GM23338 (cell line): ENCODE measurements around the gene EGF.

Experiments
- CREB1 ChIP-seq: fragments of 250-450 bp; sonication (Bioruptor Pico); IDR thresholded peaks from 2 replicates; pipeline ENCODE4 v1.5.0; 2020; ENCODE audit warnings: low read depth, mild to moderate bottlenecking, moderate library complexity
- ETS1 ChIP-seq: IDR thresholded peaks from 2 replicates; pipeline ENCODE4 v1.6.1; 2016; ENCODE audit warnings: antibody characterized with exemption
- EZH2 ChIP-seq: fragments of 200-600 bp; sonication (generic); IDR thresholded peaks from one replicate; pipeline ENCODE4 v1.8.0; 2017; ENCODE audit warnings: antibody characterized with exemption, mild to moderate bottlenecking, low read depth; ENCODE audit not compliant: unreplicated experiment
- EZH2phosphoT487 ChIP-seq: fragments of 200-600 bp; sonication (generic); IDR thresholded peaks from one replicate; pipeline ENCODE4 v1.8.1; 2018; ENCODE audit warnings: antibody characterized with exemption; ENCODE audit not compliant: unreplicated experiment
- JUNB ChIP-seq: IDR thresholded peaks from one replicate; pipeline ENCODE4 v1.6.1; 2016; ENCODE audit warnings: antibody characterized with exemption; ENCODE audit not compliant: unreplicated experiment
- POLR2AphosphoS5 ChIP-seq: IDR thresholded peaks from 2 replicates; pipeline ENCODE4 v1.6.1; 2016; ENCODE audit warnings: antibody characterized with exemption, low read depth
- REST ChIP-seq: IDR thresholded peaks from one replicate; pipeline ENCODE4 v1.6.1; 2018; ENCODE audit warnings: antibody characterized with exemption; ENCODE audit not compliant: unreplicated experiment
- TF ChIP-seq, protein P1 (sequence below), 2 experiments: fragments of 200-600 bp in 1 of 2; sonication (generic) in 1 of 2; conservative IDR thresholded peaks; 2 replicates each; pipeline versions ENCODE4 v1.5.1 to v1.6.1; 2016 to 2017; ENCODE audit warnings: antibody characterized with exemption in 2 of 2, low read depth in 2 of 2, mild to moderate bottlenecking in 2 of 2, moderate library complexity in 1 of 2

- no peak for TF ChIP-seq EZH2phosphoT487
- TF ChIP-seq, protein P1, sequence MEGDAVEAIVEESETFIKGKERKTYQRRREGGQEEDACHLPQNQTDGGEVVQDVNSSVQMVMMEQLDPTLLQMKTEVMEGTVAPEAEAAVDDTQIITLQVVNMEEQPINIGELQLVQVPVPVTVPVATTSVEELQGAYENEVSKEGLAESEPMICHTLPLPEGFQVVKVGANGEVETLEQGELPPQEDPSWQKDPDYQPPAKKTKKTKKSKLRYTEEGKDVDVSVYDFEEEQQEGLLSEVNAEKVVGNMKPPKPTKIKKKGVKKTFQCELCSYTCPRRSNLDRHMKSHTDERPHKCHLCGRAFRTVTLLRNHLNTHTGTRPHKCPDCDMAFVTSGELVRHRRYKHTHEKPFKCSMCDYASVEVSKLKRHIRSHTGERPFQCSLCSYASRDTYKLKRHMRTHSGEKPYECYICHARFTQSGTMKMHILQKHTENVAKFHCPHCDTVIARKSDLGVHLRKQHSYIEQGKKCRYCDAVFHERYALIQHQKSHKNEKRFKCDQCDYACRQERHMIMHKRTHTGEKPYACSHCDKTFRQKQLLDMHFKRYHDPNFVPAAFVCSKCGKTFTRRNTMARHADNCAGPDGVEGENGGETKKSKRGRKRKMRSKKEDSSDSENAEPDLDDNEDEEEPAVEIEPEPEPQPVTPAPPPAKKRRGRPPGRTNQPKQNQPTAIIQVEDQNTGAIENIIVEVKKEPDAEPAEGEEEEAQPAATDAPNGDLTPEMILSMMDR (conservative IDR thresholded peaks at IDR 0.05; ENCODE audit: low read depth in 2 of 2): no peak
- no peak for TF ChIP-seq JUNB
- no peak for TF ChIP-seq POLR2AphosphoS5
- TF ChIP-seq CREB1 (CRISPR knock-in tag): no peak
- no peak for TF ChIP-seq REST
- no peak for TF ChIP-seq EZH2
- TF ChIP-seq ETS1: no peak
Measured at GRCh38 chr4:110004556-110004955, 91.9 kb downstream of the EGF start.
